Endometrium (tissue), 2 donors: ENCODE measurements around the gene STRA6.

ENCODE experiments used
- FAIRE-seq: peaks from 2 replicates; lab custom pipeline; 2012; peaks lifted over from hg19 to GRCh38; lab: Jason Lieb, UNC
- donor health status: control.
- donor health status: control.

Gene STRA6, protein sequence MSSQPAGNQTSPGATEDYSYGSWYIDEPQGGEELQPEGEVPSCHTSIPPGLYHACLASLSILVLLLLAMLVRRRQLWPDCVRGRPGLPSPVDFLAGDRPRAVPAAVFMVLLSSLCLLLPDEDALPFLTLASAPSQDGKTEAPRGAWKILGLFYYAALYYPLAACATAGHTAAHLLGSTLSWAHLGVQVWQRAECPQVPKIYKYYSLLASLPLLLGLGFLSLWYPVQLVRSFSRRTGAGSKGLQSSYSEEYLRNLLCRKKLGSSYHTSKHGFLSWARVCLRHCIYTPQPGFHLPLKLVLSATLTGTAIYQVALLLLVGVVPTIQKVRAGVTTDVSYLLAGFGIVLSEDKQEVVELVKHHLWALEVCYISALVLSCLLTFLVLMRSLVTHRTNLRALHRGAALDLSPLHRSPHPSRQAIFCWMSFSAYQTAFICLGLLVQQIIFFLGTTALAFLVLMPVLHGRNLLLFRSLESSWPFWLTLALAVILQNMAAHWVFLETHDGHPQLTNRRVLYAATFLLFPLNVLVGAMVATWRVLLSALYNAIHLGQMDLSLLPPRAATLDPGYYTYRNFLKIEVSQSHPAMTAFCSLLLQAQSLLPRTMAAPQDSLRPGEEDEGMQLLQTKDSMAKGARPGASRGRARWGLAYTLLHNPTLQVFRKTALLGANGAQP

DNA sequence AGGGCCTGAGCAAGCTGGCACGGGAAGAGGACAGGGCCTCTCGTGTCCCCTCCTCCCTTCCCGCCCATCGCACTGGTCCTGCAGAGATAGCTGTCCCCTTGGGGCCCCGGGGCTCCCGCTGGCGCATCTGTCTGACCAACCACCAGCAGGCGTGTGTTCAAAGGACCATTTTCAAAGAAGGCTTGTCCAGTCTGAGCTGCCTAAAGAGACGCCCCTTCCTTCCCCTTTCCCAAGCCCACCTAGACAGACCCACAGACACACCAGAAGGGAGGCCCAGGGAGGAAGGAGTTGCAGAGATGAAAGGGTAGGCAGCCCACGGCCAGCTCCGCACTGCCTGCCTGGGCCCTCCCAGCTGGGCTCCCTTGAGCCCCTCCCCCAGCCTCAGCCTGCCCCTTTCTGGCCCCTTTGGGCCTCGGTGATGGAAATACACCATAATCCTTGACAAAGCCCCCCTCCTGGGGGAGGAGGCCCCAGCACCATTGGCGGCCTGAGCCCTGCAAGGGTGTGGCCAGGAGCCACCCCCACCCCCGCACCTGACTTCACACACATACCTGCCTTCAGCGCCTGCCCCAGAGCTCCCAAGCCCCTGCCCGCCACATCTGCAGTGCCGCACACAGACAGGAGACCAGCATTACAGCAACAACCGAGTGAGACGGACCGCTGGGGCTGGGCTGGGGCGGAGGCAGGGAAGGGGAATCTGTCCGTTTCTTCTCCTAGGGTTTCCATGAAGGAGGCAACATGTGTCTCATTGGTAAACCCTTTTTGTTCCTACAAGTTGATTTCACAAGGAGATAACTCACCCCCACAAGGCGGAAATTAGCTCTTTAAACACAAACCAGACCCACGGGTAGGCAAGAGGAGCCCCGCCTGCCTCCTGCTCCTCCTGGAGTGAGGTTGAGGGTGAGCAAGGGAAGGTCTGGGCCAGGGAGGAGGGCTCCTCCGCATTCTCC lies at the start of gene STRA6:
STRA6 (minus strand) TSS at position 336 of the 950 bp plus-strand sequence. CDS start 520 bp downstream, outside the sequence.
- peak; percentile 33 for FAIRE-seq

DNA sequence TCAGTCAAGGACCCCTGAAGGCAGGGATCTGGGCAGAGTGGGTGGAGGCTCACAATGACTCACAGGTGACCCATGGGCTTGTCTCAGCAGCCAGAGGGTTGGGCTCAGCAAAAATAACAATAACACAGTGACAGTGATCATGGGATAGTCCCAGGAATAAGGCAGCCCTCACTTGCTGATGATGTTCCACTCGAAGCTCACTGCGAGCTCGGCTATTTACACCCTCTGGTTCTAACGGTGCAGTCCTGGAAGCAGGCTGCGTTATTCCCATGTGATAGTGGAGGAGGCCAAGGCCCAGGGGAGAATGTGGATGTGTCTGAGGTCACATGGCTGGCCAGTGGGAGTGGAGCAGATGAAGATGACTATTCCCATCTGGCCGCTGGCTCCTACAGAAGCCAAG lies 49.7 kb upstream of the STRA6 start:
- no peak for FAIRE-seq

DNA sequence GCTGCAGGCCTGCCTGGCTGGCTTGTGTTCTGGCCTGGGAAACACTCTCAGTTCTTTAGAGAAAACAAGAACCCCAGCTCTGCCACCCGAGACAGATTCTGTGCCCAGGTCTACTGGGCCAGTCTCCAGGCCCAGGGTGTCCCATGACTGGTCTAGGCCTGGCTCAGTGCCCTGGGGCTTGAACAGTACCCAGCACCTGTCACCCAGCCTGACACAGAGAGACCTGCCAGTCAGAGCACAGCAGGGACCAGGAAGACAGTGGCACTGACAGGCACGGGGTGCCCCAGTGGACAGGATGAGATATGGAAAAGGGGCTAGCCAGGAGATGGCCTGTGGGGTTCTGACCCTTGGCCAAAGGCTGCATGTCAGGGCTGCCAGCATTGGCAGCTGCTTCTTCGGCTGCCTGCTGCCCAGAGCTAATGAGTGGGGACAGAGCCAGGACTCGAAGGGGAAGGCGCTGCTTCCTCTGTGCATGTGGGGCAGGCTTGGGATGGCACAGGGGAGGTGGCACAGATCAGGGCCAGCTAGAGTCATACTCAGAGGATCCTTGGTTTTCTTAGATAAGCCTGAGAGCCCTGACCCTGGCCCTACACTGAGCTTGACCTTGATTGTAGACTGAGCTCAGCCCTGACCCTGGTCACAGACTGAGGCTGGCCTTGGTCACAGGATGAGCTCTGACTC lies 48.7 kb upstream of the STRA6 start:
- no peak for FAIRE-seq

DNA sequence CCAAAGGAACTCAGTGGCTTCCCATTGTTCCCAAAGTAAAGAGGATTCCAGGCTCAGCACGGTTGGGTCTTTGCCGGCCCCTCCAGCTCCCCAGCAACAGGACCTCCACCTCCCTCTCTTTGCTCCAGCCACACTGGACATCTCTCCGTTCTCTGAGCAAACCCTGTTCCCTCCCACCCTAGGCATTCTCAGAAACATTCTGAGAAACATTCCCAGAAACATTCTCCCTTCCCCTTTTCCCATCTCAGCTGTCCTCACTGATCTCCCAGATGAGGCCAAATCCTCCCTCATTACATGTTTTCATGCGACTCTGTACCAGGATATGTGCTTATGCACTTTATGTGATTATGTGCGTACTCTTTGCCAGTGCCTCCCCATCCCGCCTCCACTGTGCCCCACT lies 47.7 kb upstream of the STRA6 start:
- no peak for FAIRE-seq

DNA sequence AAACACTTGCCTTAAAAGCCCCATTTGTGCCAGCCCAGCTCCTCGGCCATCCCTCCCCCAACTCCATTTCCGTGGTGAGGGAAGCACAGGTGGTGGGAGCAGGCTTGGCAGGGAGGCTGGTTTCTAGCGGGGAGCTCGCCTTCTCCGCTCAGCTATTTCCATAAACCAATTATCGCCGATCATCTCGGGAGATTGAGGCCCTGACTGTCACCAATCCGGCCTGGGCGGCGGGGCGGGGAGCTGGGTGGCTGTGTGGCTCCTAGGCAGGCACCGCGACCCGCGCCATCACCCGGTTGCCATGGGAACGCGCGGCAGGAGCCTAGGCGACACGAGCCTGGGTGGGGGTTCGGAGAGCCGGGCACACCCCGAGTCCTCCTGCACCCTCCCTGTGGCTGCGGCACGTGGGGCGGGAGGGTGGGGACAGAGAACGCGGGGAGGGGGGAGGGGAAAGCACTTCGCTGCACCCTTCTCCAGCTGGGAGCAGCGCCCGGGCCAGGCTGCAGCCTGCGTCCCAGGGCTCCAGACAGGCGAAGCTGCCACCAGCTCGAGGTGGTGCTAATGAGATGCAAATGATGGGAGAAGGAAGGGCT lies 42.9 kb upstream of the STRA6 start:
- FAIRE-seq = no peak

DNA sequence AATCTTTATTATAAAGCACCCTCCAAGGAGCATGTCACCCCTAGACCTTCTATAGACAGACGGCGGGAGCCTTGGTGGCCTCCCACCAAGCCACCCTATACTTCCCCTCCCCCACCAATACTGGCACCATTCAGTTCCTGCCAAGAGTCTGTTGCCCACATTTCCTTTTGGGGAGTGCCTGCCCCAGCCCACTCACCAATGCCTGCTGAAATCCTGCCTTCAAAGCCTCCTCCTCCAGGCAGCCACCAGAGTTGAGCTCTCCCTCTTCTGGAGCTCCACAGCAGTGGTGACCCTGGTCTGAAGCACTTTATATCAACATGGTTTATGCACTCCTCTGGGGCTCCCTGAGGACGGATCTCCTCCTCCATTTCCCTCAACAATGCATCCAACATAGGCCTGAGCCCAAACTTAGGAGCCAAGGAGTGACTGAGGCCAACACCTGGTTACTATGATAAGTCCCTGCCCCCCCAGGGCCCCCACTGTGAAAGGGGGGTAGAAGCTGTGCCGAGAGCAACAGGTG lies 42.3 kb upstream of the STRA6 start:
- no peak for FAIRE-seq

DNA sequence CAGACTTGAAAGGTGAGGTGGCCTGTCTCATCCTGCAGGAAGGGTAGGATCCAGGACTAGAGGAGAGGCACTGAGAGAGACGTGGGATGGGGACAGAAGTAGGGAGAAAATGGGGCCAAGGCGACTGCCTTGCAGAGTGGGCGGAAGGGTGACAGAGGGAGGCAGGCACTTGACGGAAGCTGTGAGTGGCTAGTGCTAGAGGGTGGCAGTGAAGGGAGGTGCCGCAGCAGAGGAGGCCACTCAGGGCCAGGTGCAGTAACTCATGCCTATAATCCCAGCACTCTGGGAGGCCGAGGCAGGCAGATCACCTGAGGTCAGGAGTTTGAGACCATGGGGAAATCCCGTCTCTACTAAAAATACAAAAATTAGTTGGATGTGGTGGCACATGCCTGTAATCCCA lies 40.8 kb upstream of the STRA6 start:
- no peak for FAIRE-seq

DNA sequence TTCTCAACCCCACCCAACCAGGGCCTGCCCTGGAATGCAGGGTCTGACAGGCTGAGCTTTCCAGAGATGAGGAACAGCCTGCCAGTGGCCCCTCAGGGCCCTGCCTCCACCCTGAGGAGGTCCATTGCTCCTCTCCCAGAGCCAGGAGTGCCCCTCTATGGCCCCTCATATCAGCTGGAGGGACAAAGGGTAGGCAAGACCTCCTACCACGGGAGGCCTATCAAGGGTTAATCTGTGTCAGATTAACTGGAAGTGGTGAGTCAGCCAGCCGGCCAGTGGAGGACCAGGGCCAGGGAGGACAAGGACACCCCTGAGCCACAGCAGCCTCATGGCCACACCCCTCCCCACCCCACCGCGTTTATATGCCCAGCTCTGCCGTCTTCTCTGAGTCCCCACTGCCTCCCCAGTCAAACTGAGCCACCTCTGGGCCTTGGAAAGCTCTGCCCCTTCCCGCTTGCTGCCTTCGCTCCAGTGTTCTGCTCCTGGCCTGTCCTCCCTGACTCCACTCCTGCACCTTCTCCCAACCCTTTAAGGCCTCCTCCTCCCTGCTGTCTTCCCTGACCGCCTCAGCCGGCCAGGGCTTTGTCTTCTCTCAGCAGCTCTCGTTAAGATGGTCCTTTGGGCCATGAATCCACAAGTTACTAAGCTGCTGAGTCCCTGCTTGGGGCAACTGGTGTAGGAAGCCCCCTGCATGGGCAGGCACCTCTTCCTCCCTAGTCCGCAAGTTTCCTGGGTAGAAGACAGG lies 40.0 kb upstream of the STRA6 start:
- no peak for FAIRE-seq

DNA sequence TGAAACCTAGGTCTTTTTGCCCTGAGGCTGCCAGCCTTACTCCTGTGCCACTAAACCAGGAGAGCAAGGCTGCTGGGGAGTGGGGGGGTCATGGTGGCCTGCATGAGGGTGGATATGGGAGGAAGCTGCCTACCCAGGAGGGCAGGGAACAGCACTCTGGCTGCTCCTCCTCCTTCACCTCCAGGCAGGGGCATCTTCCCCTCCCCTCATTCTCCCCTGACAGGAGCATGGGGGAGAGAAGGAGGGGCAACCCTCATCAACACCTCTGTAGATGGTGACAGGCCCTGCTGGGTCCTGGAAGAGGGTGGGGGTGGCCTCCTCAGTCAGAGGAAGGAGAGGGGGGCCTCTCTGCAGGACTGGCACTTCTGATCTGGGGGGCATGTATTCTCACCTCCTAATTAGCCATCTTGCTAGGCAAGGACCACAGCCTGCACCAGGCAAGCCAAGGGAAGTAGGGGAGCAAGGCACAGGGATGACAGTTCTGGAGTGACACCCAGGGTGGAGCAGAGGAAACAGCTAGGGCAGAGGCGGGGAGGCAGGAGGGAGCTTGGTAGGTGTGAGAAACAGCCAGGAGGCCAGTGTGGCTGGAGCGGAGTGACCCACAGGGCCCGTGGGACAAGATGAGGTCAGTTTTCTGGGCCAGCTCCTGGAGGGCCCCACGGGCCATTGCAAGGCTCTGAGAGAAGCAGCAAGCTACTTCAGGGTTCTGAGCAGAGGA lies 38.5 kb upstream of the STRA6 start:
- no peak for FAIRE-seq

DNA sequence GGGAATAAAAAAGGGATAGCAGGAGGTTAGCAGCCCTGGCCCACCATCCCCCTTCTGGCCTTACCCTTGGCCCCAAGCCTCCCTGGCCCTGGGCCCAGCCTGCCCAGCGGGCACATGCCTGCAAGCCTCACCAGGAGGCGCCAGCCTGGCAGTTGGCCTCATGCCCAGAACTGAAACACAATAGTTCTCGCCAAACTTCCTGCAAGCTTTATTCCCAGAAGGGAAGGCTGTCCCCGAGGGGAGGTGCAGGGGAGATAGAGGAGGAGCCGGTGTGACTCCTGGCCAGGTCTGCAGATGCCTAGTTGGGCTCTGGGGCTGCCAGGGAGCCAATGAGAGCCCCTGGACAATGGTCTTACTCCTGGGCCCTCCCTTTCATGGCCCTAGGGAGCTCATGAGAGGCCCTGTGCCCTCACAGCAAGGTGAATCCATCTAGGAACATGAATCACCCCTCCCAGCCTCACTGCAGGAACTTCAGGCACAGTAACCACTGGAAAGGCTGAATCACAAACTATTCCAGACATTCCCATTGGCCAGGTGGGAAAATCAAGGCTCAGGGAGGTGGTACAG lies 37.5 kb upstream of the STRA6 start:
- FAIRE-seq = no peak

DNA sequence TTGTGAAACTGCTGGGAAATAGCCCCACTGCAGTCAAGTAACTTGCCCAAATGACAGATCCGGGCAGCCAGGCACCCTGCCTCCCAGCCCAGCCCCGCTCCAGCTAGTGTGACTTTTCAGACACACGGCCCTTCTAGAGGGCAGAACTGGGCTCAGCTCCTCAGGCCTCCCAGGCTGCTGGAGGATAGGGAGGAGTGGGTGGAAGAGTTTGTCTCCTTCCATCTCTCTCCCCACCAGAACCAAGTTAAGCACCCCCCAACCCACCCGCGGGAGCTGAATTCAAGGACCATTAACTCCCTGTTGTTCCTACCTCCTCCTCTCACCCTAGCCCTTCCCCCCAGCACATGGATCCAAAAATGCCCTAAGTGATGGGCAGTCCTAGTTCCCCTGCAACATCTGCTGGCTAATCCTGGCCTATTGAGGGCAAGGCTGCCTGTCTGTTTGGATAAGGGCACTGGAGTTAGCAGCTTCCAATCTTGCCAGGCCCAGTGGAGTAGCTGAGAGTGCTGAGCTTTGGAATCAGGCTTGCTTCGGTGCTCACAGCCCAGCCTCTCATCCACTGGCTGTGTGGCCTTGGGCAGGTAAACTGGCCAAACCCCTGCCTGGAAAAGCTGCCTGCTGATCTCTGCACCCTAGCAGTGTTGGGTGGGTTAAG lies 36.6 kb upstream of the STRA6 start:
- FAIRE-seq = no peak

DNA sequence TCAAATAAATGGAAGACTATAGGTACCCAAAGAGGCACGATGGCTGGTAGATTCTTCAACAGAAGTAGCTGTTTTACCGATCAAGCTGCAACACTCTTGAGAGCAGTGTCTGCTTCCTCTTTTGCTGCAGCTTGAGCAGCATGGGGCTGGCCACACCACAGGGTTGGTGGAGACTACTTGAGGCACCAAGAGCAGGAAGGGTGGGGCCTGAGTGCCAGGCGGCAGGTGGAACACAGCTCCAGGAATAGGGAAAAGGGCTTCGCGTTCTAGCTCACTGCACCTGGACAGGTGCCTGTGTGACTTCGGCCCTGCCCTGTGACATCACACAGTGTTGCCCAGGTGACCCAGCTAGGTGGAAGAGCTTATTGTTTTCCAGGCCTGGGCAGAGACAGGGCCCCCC lies 33.4 kb upstream of the STRA6 start, which contains the start of gene CCDC33:
CCDC33 (plus strand) TSS at position 365 of the 400 bp plus-strand sequence. CDS start 394 bp downstream, outside the sequence.
- FAIRE-seq = no peak

DNA sequence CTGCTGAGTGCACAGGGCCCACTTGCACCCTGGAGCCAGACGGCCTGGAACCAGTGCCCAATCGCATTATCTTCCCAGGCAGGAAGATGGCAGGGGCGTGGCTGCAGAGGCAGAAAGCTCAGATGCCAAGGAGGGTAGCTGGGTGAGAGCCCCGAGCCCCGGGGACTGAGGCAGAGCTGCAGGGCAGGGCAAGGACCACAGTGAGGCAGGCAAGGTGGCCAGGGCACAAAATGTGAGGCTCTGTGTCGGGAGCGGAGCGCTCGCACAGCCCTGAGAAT lies 31.9 kb upstream of the STRA6 start:
- FAIRE-seq = no peak

DNA sequence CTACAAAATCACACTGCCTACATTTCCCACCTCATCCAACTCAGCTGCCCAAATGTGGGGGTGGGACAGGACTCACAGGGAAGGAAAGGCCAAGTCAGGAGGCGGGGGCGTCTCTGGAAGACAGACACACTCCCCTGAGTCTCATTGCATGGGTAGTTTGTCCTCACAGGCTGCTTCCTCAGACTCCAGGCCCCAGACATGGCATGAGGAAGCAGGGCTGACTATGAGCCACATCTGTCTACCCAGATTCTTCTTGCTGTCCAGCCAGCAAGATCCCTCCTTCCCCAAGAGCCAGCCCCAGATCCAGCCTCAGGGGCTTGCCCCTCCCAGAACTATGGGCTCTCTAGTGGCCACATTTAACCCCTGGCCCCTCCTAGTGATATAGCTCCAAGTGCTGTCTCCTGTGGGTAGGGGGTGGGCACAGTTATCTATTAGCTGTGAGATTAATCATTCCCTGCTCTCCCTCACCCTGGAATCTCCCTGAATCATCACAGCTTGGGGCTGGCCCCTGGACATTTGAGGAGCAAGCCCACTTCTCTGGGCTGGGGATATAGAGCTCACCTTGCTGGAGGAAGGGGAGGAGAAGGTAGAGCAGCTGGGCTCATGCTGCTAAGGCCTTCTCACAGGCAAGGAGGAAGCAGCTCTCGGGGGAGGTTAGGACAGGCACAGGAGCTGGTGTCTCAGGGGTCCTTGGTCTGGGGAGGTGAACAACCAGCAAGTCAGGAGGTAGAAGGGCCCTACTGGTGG lies 31.4 kb upstream of the STRA6 start:
- FAIRE-seq = no peak

DNA sequence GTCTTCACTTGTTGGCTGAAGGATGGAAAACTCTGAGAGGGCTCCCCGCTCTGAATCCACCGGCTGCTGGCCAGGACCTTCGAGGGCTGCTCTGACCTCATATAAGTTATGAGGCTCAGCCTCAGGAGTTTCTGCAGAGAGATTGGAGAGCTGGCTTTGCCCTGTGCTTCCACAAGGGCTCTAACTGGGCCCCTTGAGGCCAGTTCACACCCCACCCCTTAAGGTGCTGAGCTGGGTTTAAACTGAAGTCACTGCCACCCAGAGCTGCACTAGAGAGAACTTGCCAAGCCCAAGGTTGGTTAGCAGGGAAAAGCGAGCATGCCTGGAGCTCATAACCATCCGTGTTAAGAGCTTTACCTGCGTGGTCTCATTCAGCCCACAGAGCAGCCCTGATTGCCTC lies 30.8 kb upstream of the STRA6 start:
- no peak for FAIRE-seq

DNA sequence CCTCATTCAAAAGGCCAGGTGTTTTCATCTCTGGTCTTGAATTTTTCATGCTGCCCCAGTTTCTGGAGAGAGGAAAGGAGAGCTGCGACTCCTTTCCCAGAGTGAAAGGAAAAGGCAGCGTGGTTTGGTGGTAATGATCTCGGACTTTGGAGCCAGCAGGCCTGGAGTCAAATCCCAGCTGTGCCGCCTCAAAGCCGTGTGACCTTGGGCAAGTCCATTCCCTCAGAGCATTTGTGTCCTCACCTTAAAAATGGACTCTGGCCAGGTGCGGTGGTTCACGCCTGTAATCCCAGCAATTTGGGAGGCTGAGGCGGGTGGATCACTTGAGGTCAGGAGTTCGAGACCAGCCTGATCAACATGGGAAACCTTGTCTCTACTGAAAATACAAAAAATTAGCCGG lies 28.9 kb upstream of the STRA6 start:
- no peak for FAIRE-seq

DNA sequence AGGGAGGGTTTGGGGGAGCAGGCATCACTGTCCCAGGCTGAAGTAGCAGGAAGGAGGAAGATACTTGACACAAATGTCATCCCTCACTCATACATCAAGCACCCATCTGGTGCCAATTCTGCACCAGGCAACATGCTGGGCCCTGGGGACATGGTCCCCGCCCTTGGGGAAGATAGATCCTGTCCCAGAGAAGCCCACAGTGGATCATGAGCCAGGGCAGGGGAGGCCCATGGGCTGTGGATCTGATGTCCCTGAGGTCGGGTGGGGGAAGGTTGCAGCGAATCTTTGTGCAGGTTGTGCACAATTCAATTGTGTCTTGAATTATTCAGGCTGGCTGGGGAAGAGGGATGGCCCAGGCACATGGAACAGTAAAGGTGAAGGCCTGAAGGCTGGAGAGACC lies 27.1 kb upstream of the STRA6 start:
- no peak for FAIRE-seq

DNA sequence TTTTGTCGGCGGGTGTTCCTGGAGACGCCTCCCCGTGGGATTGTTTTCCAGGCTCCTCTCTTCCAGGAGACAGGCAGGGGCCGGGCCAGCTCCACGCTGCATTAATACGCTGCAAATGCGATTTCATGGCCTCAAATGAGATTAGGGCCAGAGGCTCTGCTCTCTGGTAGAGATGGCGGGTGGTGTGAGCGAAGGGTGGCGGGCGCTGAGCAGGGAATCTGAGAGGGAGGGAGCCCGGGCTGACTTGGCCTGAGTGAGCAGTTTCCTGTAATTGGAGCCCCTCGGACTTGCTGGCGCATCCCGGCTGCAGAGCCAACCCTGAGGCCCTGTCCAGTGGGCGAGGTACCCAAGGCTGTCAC lies 26.1 kb upstream of the STRA6 start:
- FAIRE-seq = no peak
